Gastrocnemius medialis (tissue), 4 donors: Measurements from ENCODE around the gene MSL2. TPM values are rescaled to one million over a fixed set of nuclear protein-coding genes. Genes with fewer than 3 reads are reported as not detected.

Experiments used
- ATAC-seq, 2 donors: fragments of 150-250 bp; one replicate each; pipeline ENCODE4 v1.9.1; 2016
- DNase-seq, 2 donors: peaks; one replicate each; pipeline ENCODE4 v3.0.0-alpha.2; 2019
- H3K27ac ChIP-seq, 4 donors: fragments of 200-600 bp; sonication (generic); 1 replicate in 1 of 4; 2 replicates in 3 of 4; pipeline ENCODE4 v1.5.1; 2016 to 2018; ENCODE audit warnings: mild to moderate bottlenecking in 2 of 4, moderate library complexity in 1 of 4
- H3K27me3 ChIP-seq, 3 donors: fragments of 200-600 bp; sonication (generic) in 2 of 3; 1 replicate in 1 of 3; 2 replicates in 2 of 3; pipeline versions ENCODE4 v1.5.1 to v1.6.0; 2016 to 2019; ENCODE audit warnings: mild to moderate bottlenecking in 1 of 3, moderate library complexity in 1 of 3
- H3K36me3 ChIP-seq, 2 donors: fragments of 200-600 bp; sonication (generic) in 1 of 2; one replicate each; pipeline ENCODE4 v1.5.1; 2017 to 2018
- H3K4me1 ChIP-seq, 2 donors: fragments of 200-600 bp; sonication (generic) in 1 of 2; one replicate each; pipeline ENCODE4 v1.5.1; 2016 to 2017; ENCODE audit warnings: mild to moderate bottlenecking in 2 of 2
- H3K4me3 ChIP-seq, 4 donors: fragments of 200-600 bp; sonication (generic) in 3 of 4; 1 replicate in 1 of 4; 2 replicates in 3 of 4; pipeline ENCODE4 v1.5.1; 2016 to 2019; ENCODE audit warnings: mild to moderate bottlenecking in 2 of 4
- H3K9me3 ChIP-seq, 3 donors: fragments of 200-600 bp; sonication (generic) in 2 of 3; 1 replicate in 1 of 3; 2 replicates in 2 of 3; pipeline ENCODE4 v1.5.1; 2016 to 2019
- CTCF ChIP-seq, 5 experiments: fragments of 450-650 bp in 3 of 5; fragments of 200-600 bp in 2 of 5; sonication (generic) in 2 of 5; IDR thresholded peaks in 4 of 5; conservative IDR thresholded peaks in 1 of 5; 1 replicate in 4 of 5; 2 replicates in 1 of 5; pipeline ENCODE4 v1.5.1; 2016 to 2019; ENCODE audit warnings: antibody characterized with exemption in 5 of 5, mild to moderate bottlenecking in 3 of 5, moderate library complexity in 3 of 5
- POLR2A ChIP-seq, 2 donors: fragments of 450-650 bp; IDR thresholded peaks; one replicate each; pipeline ENCODE4 v1.6.1; 2017; ENCODE audit warnings: antibody characterized with exemption in 2 of 2, mild to moderate bottlenecking in 2 of 2, moderate library complexity in 2 of 2
- in situ Hi-C, 4 donors: fragments of 200-750 bp; cut with MboI; loops; one replicate each; pipeline versions ENCODE4 v1.15.0 to v1.8.0; 2017; ENCODE audit warnings: low sequenced_read_pairs in 4 of 4
- intact Hi-C: fragments of 100-400 bp; cut with DNase I; formaldehyde crosslinking; loops from one replicate; pipeline ENCODE4 v1.15.1; 2023; ENCODE audit warnings: low total_unique reads
- total RNA-seq, 4 donors: library from RNA; depleted of rRNA; stranded (reverse); fragments of >200 nt; gene quantifications; one replicate each; pipeline versions ENCODE4 v1.1.0 to v1.2.3, GENCODE V29; 2016

The MSL2 gene
- total RNA-seq, 4 donors from 2014 or later: 18.2 to 34.7 (median 23.6) TPM

- no peak for TF ChIP-seq POLR2A (IDR thresholded peaks at IDR 0.05)
- no peak for TF ChIP-seq CTCF (IDR thresholded peaks at IDR 0.05 in 4 of 5, conservative IDR thresholded peaks at IDR 0.05 in 1 of 5)
- Histone ChIP-seq H3K9me3 (no peaks in the 10 kb centered on the region), H3K27ac (peak overlapping the region in 3 of 4 donors; percentile 32 to 52 (median 41)), H3K4me1 (peaks cover 60 to 71% of the 10 kb centered on the region in 2 donors), H3K36me3 (no peaks in the 10 kb centered on the region), H3K4me3 (no peak overlapping the region), H3K27me3 (no peaks in the 10 kb centered on the region)
- in situ Hi-C loops (no loop called here), intact Hi-C loops (no loop called here)
- DNase-seq (peak in 1 of 2 donors; percentile 43), ATAC-seq (peak in 1 of 2 donors; percentile 79)
Measured at GRCh38 chr3:136186344-136186743, 9.8 kb downstream of the MSL2 start.

- no peaks in the 10 kb centered on the region for H3K27me3 ChIP-seq
- H3K9me3 ChIP-seq: no peaks in the 10 kb centered on the region
- in situ Hi-C loops (no loop called here), intact Hi-C loops (no loop called here)
- peaks cover 57 to 60% of the 10 kb centered on the region in 2 donors for H3K4me1 ChIP-seq
- no peaks in the 10 kb centered on the region for H3K36me3 ChIP-seq
- TF ChIP-seq CTCF (IDR thresholded peaks at IDR 0.05 in 4 of 5, conservative IDR thresholded peaks at IDR 0.05 in 1 of 5) (no peak), POLR2A (IDR thresholded peaks at IDR 0.05) (no peak)
- peak overlapping the region in 1 of 4 donors; percentile 23 for H3K27ac ChIP-seq
- H3K4me3 ChIP-seq: no peak overlapping the region
- DNase-seq (no peak), ATAC-seq (peak in 1 of 2 donors; percentile 23)
Measured at GRCh38 chr3:136184703-136185102, 11.4 kb downstream of the MSL2 start.

GRCh38 chr3:136181741-136182140 is 14.4 kb downstream of the MSL2 start:
- DNase-seq: no peak
- TF ChIP-seq POLR2A (IDR thresholded peaks at IDR 0.05) (no peak), CTCF (IDR thresholded peaks at IDR 0.05 in 4 of 5, conservative IDR thresholded peaks at IDR 0.05 in 1 of 5) (no peak)
- H3K4me3 ChIP-seq: no peak overlapping the region
- in situ Hi-C loops (no loop called here), intact Hi-C loops (no loop called here)
- no peaks in the 10 kb centered on the region for H3K9me3 ChIP-seq
- H3K36me3 ChIP-seq: no peaks in the 10 kb centered on the region
- H3K27me3 ChIP-seq: no peaks in the 10 kb centered on the region
- no peak overlapping the region for H3K27ac ChIP-seq
- H3K4me1 ChIP-seq: peaks cover 50 to 53% of the 10 kb centered on the region in 2 donors
- ATAC-seq: no peak

- DNase-seq: no peak
- H3K4me3 ChIP-seq: no peak overlapping the region
- in situ Hi-C loops (no loop called here), intact Hi-C loops (no loop called here)
- H3K27ac ChIP-seq: no peak overlapping the region
- no peaks in the 10 kb centered on the region for H3K9me3 ChIP-seq
- no peaks in the 10 kb centered on the region for H3K36me3 ChIP-seq
- ATAC-seq: no peak
- TF ChIP-seq CTCF (IDR thresholded peaks at IDR 0.05 in 4 of 5, conservative IDR thresholded peaks at IDR 0.05 in 1 of 5): no peak
- no peak for TF ChIP-seq POLR2A (IDR thresholded peaks at IDR 0.05)
- peaks cover 57 to 71% of the 10 kb centered on the region in 2 donors for H3K4me1 ChIP-seq
- H3K27me3 ChIP-seq: no peaks in the 10 kb centered on the region
Measured at GRCh38 chr3:136177876-136178275, 18.3 kb downstream of the MSL2 start.

GRCh38 chr3:136173939-136174490 is 22.1 kb downstream of the MSL2 start:
- no peak for DNase-seq
- Histone ChIP-seq H3K27me3 (no peaks in the 10 kb centered on the region), H3K27ac (peak overlapping the region in 3 of 4 donors; percentile 10 to 63 (median 21)), H3K4me3 (no peak overlapping the region), H3K9me3 (no peaks in the 10 kb centered on the region), H3K36me3 (no peaks in the 10 kb centered on the region), H3K4me1 (peaks cover 41 to 62% of the 10 kb centered on the region in 2 donors)
- intact Hi-C loops (no loop called here), in situ Hi-C loops (no loop called here)
- TF ChIP-seq POLR2A (IDR thresholded peaks at IDR 0.05): no peak
- no peak for TF ChIP-seq CTCF (IDR thresholded peaks at IDR 0.05 in 4 of 5, conservative IDR thresholded peaks at IDR 0.05 in 1 of 5)
- no peak for ATAC-seq
